Measurements from ENCODE around the gene KAZALD1.

KAZALD1 gene, protein sequence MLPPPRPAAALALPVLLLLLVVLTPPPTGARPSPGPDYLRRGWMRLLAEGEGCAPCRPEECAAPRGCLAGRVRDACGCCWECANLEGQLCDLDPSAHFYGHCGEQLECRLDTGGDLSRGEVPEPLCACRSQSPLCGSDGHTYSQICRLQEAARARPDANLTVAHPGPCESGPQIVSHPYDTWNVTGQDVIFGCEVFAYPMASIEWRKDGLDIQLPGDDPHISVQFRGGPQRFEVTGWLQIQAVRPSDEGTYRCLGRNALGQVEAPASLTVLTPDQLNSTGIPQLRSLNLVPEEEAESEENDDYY

DNA sequence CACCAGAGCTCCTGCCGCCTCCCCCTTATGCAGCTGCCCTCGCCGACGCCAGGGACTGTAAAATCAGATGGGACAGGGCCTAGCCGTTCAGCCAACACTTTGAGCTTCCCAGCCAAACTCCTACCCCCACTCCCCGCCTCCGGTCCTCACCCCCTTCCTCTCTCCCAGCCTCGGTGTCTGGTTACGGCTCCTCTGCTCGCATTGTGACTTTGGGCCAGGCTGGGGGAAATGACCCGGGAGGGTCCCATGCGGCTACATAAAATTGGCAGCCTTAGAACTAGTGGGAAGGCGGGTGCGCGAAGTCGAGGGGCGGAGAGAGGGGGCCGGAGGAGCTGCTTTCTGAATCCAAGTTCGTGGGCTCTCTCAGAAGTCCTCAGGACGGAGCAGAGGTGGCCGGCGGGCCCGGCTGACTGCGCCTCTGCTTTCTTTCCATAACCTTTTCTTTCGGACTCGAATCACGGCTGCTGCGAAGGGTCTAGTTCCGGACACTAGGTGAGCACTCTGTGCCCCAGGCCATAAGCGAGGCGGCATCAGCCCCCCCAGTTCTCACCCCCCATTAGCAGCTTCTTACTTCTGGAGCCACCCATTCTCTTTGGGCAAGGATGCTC, at the start of gene KAZALD1:
TSS of gene KAZALD1 (plus strand) at position 366 of the 608 bp plus-strand sequence. CDS start 604 bp downstream, outside the sequence.
- TF ChIP-seq EGR1 (IDR thresholded peaks at IDR 0.05) (peak; percentile 7; the same call in 1 of the 2 replicates), TAF1 (IDR thresholded peaks at IDR 0.05; ENCODE audit: low read depth) (no peak), YY1 (IDR thresholded peaks at IDR 0.05; ENCODE audit: low read depth) (no peak), ZBTB7A (IDR thresholded peaks at IDR 0.05; ENCODE audit: low read depth) (0 out of 2 replicates have a peak, but pooled peaks have one; percentile 53), EP300 (IDR thresholded peaks at IDR 0.05; ENCODE audit: borderline replicate concordance) (no peak), CEBPB (IDR thresholded peaks at IDR 0.05) (no peak), TCF12 (IDR thresholded peaks at IDR 0.05; ENCODE audit: low read depth) (0 out of 2 replicates have a peak, but pooled peaks have one; percentile 1), TEAD4 (IDR thresholded peaks at IDR 0.05) (no peak)
- TF ChIP-seq, protein P1, sequence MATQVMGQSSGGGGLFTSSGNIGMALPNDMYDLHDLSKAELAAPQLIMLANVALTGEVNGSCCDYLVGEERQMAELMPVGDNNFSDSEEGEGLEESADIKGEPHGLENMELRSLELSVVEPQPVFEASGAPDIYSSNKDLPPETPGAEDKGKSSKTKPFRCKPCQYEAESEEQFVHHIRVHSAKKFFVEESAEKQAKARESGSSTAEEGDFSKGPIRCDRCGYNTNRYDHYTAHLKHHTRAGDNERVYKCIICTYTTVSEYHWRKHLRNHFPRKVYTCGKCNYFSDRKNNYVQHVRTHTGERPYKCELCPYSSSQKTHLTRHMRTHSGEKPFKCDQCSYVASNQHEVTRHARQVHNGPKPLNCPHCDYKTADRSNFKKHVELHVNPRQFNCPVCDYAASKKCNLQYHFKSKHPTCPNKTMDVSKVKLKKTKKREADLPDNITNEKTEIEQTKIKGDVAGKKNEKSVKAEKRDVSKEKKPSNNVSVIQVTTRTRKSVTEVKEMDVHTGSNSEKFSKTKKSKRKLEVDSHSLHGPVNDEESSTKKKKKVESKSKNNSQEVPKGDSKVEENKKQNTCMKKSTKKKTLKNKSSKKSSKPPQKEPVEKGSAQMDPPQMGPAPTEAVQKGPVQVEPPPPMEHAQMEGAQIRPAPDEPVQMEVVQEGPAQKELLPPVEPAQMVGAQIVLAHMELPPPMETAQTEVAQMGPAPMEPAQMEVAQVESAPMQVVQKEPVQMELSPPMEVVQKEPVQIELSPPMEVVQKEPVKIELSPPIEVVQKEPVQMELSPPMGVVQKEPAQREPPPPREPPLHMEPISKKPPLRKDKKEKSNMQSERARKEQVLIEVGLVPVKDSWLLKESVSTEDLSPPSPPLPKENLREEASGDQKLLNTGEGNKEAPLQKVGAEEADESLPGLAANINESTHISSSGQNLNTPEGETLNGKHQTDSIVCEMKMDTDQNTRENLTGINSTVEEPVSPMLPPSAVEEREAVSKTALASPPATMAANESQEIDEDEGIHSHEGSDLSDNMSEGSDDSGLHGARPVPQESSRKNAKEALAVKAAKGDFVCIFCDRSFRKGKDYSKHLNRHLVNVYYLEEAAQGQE (IDR thresholded peaks at IDR 0.05; ENCODE audit: low read depth), result no peak
- TF ChIP-seq, protein P2, sequence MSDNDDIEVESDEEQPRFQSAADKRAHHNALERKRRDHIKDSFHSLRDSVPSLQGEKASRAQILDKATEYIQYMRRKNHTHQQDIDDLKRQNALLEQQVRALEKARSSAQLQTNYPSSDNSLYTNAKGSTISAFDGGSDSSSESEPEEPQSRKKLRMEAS (IDR thresholded peaks at IDR 0.05), result peak; percentile 75; the same call in 1 of the 2 replicates

DNA sequence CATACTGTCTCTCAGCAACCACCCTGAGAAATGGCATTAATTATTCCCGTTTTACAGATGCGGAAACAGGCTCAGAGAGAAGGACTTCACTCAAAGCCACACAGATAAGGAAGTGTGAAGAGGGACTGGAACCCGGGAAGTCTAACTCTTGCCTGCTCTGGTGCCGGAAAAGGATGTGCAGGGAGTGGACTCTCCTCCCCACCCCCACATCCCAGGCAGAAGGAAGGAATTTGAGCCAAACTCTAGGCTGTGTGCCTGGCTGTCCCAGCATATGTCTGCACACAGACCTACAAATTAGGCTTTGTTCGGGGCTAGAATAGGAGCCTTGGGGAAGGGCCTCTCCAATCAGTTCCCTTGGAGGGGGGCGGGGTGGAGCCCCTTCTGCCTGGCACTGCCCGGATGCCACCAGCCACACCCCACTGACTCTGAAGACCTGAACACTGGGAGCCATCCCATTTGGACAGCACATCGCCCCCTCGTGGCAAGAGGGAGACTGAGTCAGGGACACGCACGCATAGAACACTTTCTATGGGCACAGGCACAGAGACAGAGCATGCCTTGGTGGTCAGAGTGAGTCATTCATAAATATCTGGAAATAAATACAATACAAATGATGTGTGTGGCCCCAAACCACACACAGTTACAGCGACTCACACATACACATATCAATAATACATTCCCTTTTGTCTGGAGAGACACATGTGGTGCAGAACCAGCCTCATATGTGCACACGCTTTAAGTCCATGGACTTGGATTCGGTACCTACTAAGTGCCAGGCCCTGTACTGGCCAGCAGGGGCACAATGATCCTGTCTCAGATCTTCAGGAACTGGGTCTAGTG, 49.0 kb upstream of the KAZALD1 start:
- TF ChIP-seq CEBPB (IDR thresholded peaks at IDR 0.05) (no peak), TCF12 (IDR thresholded peaks at IDR 0.05; ENCODE audit: low read depth) (no peak), EP300 (IDR thresholded peaks at IDR 0.05; ENCODE audit: borderline replicate concordance) (no peak), FOXM1 (IDR thresholded peaks at IDR 0.05; ENCODE audit: borderline replicate concordance, low read depth) (no peak), RAD21 (IDR thresholded peaks at IDR 0.05; ENCODE audit: low read depth) (peak; percentile 63; the same call in 1 of the 2 replicates), CREB1 (IDR thresholded peaks at IDR 0.05; ENCODE audit: low read depth) (no peak), NFIC (IDR thresholded peaks at IDR 0.05) (no peak), TAF1 (IDR thresholded peaks at IDR 0.05; ENCODE audit: low read depth) (no peak), YY1 (IDR thresholded peaks at IDR 0.05; ENCODE audit: low read depth) (0 out of 2 replicates have a peak, but pooled peaks have one; percentile 21)
- TF ChIP-seq, protein P1 (IDR thresholded peaks at IDR 0.05; ENCODE audit: low read depth), result no peak
- TF ChIP-seq, protein P3, sequence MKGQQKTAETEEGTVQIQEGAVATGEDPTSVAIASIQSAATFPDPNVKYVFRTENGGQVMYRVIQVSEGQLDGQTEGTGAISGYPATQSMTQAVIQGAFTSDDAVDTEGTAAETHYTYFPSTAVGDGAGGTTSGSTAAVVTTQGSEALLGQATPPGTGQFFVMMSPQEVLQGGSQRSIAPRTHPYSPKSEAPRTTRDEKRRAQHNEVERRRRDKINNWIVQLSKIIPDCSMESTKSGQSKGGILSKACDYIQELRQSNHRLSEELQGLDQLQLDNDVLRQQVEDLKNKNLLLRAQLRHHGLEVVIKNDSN (IDR thresholded peaks at IDR 0.05), result no peak

DNA sequence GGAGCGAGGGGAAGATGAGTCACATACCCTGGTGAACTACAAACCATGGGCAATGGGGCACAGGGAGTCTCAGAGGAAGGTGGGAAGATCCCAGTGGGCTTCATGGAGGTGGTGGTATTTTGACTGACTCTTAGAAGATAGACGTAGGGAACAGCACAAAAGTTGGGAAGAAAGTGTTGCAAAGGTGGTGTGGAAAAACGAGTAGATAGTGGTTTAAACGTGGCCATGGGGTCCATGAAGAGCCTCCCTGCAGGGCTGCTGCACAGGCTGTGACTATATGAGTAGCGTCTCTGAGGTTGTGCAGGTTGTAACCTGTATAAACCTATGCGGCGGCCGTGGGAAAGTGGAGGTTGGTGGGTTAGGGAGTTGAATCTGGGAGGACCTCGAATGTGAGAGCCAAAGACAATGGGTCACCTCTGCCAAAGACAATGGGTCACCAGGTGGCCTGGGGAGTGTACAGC, 48.4 kb upstream of the KAZALD1 start:
- no peak for TF ChIP-seq EP300 (IDR thresholded peaks at IDR 0.05; ENCODE audit: borderline replicate concordance)
- no peak for TF ChIP-seq ZBTB7A (IDR thresholded peaks at IDR 0.05; ENCODE audit: low read depth)
- TF ChIP-seq, protein P1 (IDR thresholded peaks at IDR 0.05; ENCODE audit: low read depth), result no peak
- TF ChIP-seq EGR1 (IDR thresholded peaks at IDR 0.05), result no peak
- no peak for TF ChIP-seq CREB1 (IDR thresholded peaks at IDR 0.05; ENCODE audit: low read depth)
- TF ChIP-seq TAF1 (IDR thresholded peaks at IDR 0.05; ENCODE audit: low read depth), result no peak
- TF ChIP-seq TEAD4 (IDR thresholded peaks at IDR 0.05), result no peak
- TF ChIP-seq, protein P2 (IDR thresholded peaks at IDR 0.05), result no peak
- no peak for TF ChIP-seq RAD21 (IDR thresholded peaks at IDR 0.05; ENCODE audit: low read depth)
- TF ChIP-seq TCF12 (IDR thresholded peaks at IDR 0.05; ENCODE audit: low read depth), result no peak
- TF ChIP-seq CEBPB (IDR thresholded peaks at IDR 0.05), result no peak
- TF ChIP-seq NFIC (IDR thresholded peaks at IDR 0.05), result no peak
- TF ChIP-seq, protein P3 (IDR thresholded peaks at IDR 0.05), result no peak
- no peak for TF ChIP-seq YY1 (IDR thresholded peaks at IDR 0.05; ENCODE audit: low read depth)

Measured in Ishikawa (cell line).